Right lobe of liver (tissue), 6 donors: ENCODE results near the gene MS4A6E. TPM values are rescaled to one million over a fixed set of nuclear protein-coding genes. Genes with fewer than 3 reads are reported as not detected.

Source experiments
- ATAC-seq, 4 donors: fragments of 200-7000 bp; cut with Tn5 transposase; one replicate each; pipeline ENCODE4 v1.9.1; 2020; ENCODE audit warnings: mild to moderate bottlenecking in 4 of 4, moderate library complexity in 4 of 4
- DNase-seq, 3 donors: peaks; one replicate each; pipeline ENCODE4 v3.0.0-alpha.2; 2020
- H3K27ac ChIP-seq, 3 donors: fragments of 200-600 bp; one replicate each; pipeline ENCODE4 v1.8.0; 2022
- H3K27me3 ChIP-seq, 2 donors: fragments of 200-600 bp; one replicate each; pipeline ENCODE4 v1.8.0; 2022
- H3K36me3 ChIP-seq, 4 donors: fragments of 200-600 bp; sonication (generic) in 1 of 4; one replicate each; pipeline versions ENCODE4 v1.5.1 to v1.8.0; 2017 to 2022; ENCODE audit warnings: control low read depth in 1 of 4
- H3K4me1 ChIP-seq, 4 donors: fragments of 200-600 bp; sonication (generic) in 1 of 4; one replicate each; pipeline versions ENCODE4 v1.5.1 to v1.8.0; 2017 to 2022; ENCODE audit warnings: control low read depth in 1 of 4
- H3K4me3 ChIP-seq, 3 donors: fragments of 200-600 bp; one replicate each; pipeline ENCODE4 v1.8.0; 2022
- H3K9me3 ChIP-seq, 4 donors: fragments of 200-600 bp; sonication (generic) in 1 of 4; one replicate each; pipeline versions ENCODE4 v1.5.1 to v1.8.0; 2017 to 2022; ENCODE audit warnings: control low read depth in 1 of 4
- POLR2A ChIP-seq: fragments of 450-650 bp; IDR thresholded peaks from one replicate; pipeline ENCODE4 v1.6.1; 2017; ENCODE audit warnings: antibody characterized with exemption, mild to moderate bottlenecking
- WGBS: methylation state at CpG from one replicate; pipeline ENCODE4 v1.1.6; 2018; ENCODE audit warnings: low coverage, low lambda C conversion rate; ENCODE audit not compliant: insufficient coverage; ENCODE audit errors: missing lambda C conversion rate; 5-methylcytosine and 5-hydroxymethylcytosine counted together
- intact Hi-C, 2 donors: fragments of 100-400 bp; cut with DNase I; formaldehyde crosslinking; loops; one replicate each; pipeline versions ENCODE4 v1.11.2 to v1.14.1; 2022
- total RNA-seq, 6 experiments: library from RNA; depleted of rRNA in 2 of 6; stranded (reverse); fragments of >200 nt in 2 of 6; fragmentation: NEBNext Ultra II Directional in 3 of 6; extraction: Animal tissue kit (Norgen Biotek cat#: 25700) in 3 of 6; gene quantifications; one replicate each; pipeline versions ENCODE4 v1.1.0 to v1.2.4, GENCODE V29; 2016 to 2023
- TF ChIP-seq, protein P1 (sequence below), 4 donors: fragments of 200-600 bp in 3 of 4; fragments of 450-650 bp in 1 of 4; IDR thresholded peaks; one replicate each; pipeline versions ENCODE4 v1.5.1 to v1.8.0; 2016 to 2022; ENCODE audit warnings: antibody characterized with exemption in 4 of 4, mild to moderate bottlenecking in 2 of 4
- donor health status: DM: no; HTN: yes; CAD: no.
- donor health status: DM: no; HTN: no; CAD: no.
- donor health status: DM: no; HTN: no; CAD: no.
- donor health status: DM: no; HTN: yes; CAD: no.
- donor health status: DM: no; HTN: yes; CAD: no.

Gene MS4A6E
- total RNA-seq, 6 experiments from 2014 or later, result not detected

- intact Hi-C loops, result no loop called here
- Histone ChIP-seq H3K9me3 (no peaks in the 10 kb centered on the region), H3K36me3 (no peaks in the 10 kb centered on the region), H3K27me3 (no peaks in the 10 kb centered on the region), H3K4me3 (no peak overlapping the region), H3K27ac (no peak overlapping the region), H3K4me1 (no peaks in the 10 kb centered on the region)
- ATAC-seq (no peak), DNase-seq (no peak)
- TF ChIP-seq, protein P1, sequence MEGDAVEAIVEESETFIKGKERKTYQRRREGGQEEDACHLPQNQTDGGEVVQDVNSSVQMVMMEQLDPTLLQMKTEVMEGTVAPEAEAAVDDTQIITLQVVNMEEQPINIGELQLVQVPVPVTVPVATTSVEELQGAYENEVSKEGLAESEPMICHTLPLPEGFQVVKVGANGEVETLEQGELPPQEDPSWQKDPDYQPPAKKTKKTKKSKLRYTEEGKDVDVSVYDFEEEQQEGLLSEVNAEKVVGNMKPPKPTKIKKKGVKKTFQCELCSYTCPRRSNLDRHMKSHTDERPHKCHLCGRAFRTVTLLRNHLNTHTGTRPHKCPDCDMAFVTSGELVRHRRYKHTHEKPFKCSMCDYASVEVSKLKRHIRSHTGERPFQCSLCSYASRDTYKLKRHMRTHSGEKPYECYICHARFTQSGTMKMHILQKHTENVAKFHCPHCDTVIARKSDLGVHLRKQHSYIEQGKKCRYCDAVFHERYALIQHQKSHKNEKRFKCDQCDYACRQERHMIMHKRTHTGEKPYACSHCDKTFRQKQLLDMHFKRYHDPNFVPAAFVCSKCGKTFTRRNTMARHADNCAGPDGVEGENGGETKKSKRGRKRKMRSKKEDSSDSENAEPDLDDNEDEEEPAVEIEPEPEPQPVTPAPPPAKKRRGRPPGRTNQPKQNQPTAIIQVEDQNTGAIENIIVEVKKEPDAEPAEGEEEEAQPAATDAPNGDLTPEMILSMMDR (IDR thresholded peaks at IDR 0.05), result no peak
- TF ChIP-seq POLR2A, result no peak
These were observed 11.2 kb upstream of the MS4A6E start for GRCh38 chr11:60315871-60316270.

DNA sequence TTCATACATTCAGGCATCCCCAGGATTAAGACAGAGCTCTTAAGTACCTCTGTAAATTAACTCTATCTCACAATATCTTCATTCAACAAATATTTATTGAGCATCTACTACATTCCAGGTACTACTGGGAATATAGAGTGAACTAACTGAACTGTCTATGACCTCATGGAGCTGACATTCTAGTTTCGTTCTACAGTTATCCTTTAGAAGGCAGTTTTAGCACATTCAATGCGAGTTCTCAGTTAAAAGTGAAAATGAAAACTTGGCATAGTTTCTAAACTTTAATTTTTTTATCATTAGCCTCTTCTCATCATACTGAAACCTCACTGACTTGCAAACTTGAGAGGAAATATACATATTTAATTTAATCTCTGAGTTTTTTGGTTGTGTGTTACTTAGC, 10.7 kb upstream of the MS4A6E start:
- 35% methylated on average over 2 of the region's 2 CpGs for WGBS
- H3K27me3 ChIP-seq, result no peaks in the 10 kb centered on the region

DNA sequence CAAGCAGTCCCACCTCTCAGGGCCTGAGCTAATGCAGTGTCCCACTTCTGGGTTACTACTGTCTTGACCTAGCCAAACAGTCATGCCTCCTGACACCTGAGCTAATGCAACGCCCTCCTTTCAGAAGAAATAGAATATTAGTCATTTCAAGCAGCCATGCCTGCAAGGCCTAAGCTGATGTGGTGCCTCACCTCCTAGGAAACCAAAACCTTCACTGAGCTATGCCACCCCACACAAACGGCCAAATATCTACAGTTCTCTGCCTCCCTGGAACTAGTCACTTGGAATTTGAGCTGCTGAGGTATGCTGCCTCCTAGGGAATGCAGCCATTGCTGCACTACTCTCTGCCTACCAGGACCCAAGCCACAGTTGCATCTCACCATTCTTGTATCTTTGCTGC, 8.3 kb upstream of the MS4A6E start:
- H3K27ac ChIP-seq, result no peak overlapping the region
- TF ChIP-seq, protein P1 (IDR thresholded peaks at IDR 0.05), result no peak
- no peak for TF ChIP-seq POLR2A
- no peak for ATAC-seq
- H3K9me3 ChIP-seq, result no peaks in the 10 kb centered on the region
- no peak for DNase-seq
- H3K36me3 ChIP-seq, result no peaks in the 10 kb centered on the region
- H3K4me1 ChIP-seq, result no peaks in the 10 kb centered on the region
- no peak overlapping the region for H3K4me3 ChIP-seq
- intact Hi-C loops, result no loop called here
- WGBS, result 50% methylated on average over 1 of the region's 2 CpGs
- H3K27me3 ChIP-seq, result no peaks in the 10 kb centered on the region

More for the DNA sequence above, 10.7 kb upstream of the MS4A6E start:
- no peak for DNase-seq
- Histone ChIP-seq H3K4me3 (no peak overlapping the region), H3K36me3 (no peaks in the 10 kb centered on the region), H3K27ac (no peak overlapping the region), H3K9me3 (no peaks in the 10 kb centered on the region), H3K4me1 (no peaks in the 10 kb centered on the region)
- TF ChIP-seq POLR2A, result no peak
- intact Hi-C loops, result no loop called here
- ATAC-seq, result peak in 3 of 4 donors; percentile 43 to 65 (median 53)

DNA sequence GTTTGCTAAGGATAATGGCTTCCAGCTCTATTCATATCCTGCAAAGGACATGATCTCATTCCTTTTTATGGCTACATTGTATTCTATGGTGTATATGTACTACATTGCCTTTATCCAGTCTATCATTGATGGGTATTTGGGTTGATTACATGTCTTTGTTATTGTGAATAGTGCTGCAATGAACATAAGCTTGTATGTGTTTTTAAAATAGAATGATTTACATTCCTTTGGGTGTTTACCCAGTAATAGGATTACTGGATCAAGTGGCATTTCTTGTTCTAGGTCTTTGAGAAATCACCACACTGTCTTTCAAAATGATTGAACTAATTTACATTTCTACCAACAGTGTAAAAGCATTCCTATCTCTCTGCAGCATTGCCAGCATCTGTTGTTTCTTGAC, 6.0 kb upstream of the MS4A6E start:
- Histone ChIP-seq H3K27ac (no peak overlapping the region), H3K36me3 (no peaks in the 10 kb centered on the region), H3K27me3 (no peaks in the 10 kb centered on the region), H3K9me3 (no peaks in the 10 kb centered on the region), H3K4me3 (no peak overlapping the region), H3K4me1 (no peaks in the 10 kb centered on the region)
- intact Hi-C loops, result no loop called here
- no peak for TF ChIP-seq POLR2A
- TF ChIP-seq, protein P1 (IDR thresholded peaks at IDR 0.05), result no peak
- no peak for DNase-seq
- no peak for ATAC-seq

GRCh38 chr11:60328460-60328859, 1.4 kb downstream of the MS4A6E start:
- Histone ChIP-seq H3K9me3 (no peaks in the 10 kb centered on the region), H3K27me3 (no peaks in the 10 kb centered on the region), H3K4me1 (no peaks in the 10 kb centered on the region), H3K4me3 (no peak overlapping the region), H3K36me3 (no peaks in the 10 kb centered on the region), H3K27ac (no peak overlapping the region)
- ATAC-seq (no peak), DNase-seq (no peak)
- intact Hi-C loops, result no loop called here
- TF ChIP-seq POLR2A, result no peak
- TF ChIP-seq, protein P1 (IDR thresholded peaks at IDR 0.05), result no peak
